K562 (cell line): ENCODE measurements around the gene GPN3. TPM values are rescaled to one million over a fixed set of nuclear protein-coding genes. Genes with fewer than 3 reads are reported as not detected.

Source experiments
- CCAR2 ChIP-seq: fragments of 200-400 bp; formaldehyde crosslinking; IDR thresholded peaks from 2 replicates; pipeline ENCODE4 v1.6.1; 2017; ENCODE audit warnings: mild to moderate bottlenecking, low read depth, low read length
- GATA2 ChIP-seq: sonication (generic); formaldehyde crosslinking; IDR thresholded peaks from 2 replicates; pipeline ENCODE4 v1.4.0; 2020; ENCODE audit warnings: mild to moderate bottlenecking, missing genetic modification reagents
- GTF2F1 ChIP-seq: IDR thresholded peaks from 2 replicates; pipeline ENCODE4 v1.6.1; 2011; ENCODE audit warnings: low read depth, low read length, improper control_type of control experiment
- KDM5B ChIP-seq: fragments of 200-600 bp; sonication (generic); IDR thresholded peaks from 2 replicates; pipeline ENCODE4 v1.6.1; 2012; ENCODE audit warnings: low read depth, mild to moderate bottlenecking, moderate library complexity, low read length, control low read depth, inconsistent platforms; ENCODE audit not compliant: insufficient replicate concordance
- KLF10 ChIP-seq: fragments of 250-450 bp; sonication (Bioruptor Pico); IDR thresholded peaks from 2 replicates; pipeline ENCODE4 v1.6.1; 2021; ENCODE audit warnings: matching md5 sums
- NFIC ChIP-seq: fragments of 450-650 bp; IDR thresholded peaks from 2 replicates; pipeline ENCODE4 v1.6.1; 2017; ENCODE audit warnings: mild to moderate bottlenecking, inconsistent platforms
- RREB1 ChIP-seq: fragments of 250-450 bp; sonication (Bioruptor Pico); IDR thresholded peaks from 2 replicates; pipeline ENCODE4 v1.4.0; 2020
- TAF1 ChIP-seq: IDR thresholded peaks from 2 replicates; pipeline ENCODE4 v1.6.1; 2011; ENCODE audit warnings: mild to moderate bottlenecking, low read length, moderate library complexity; ENCODE audit not compliant: insufficient read depth, control insufficient read depth, severe bottlenecking; ENCODE audit errors: extremely low read depth
- ZBTB5 ChIP-seq: fragments of 450-650 bp; IDR thresholded peaks from 2 replicates; pipeline ENCODE4 v1.6.1; 2017; ENCODE audit warnings: antibody characterized with exemption
- ZNF318 ChIP-seq, 2 experiments: fragments of 450-650 bp; IDR thresholded peaks; 2 replicates each; pipeline ENCODE4 v1.6.1; 2016; ENCODE audit warnings: mild to moderate bottlenecking in 2 of 2, borderline replicate concordance in 1 of 2, low read depth in 1 of 2, moderate library complexity in 1 of 2
- polyA plus RNA-seq, 8 experiments: library from polyadenylated mRNA; depleted of rRNA in 4 of 8; stranded (reverse) in 5 of 8; unstranded in 3 of 8; fragments of >200 nt; fragmentation: Nextera tagmentation in 2 of 8; fragmentation: Illumina TruSeq in 1 of 8; extraction: Ambion mirVana in 2 of 8; extraction: Trizol in 1 of 8; gene quantifications; 2 replicates each; pipeline versions ENCODE4 v1.2.1 to v1.2.3, GENCODE V29; 2011 to 2014; ENCODE audit warnings: inconsistent platforms in 1 of 8, missing spikeins in 1 of 8
- total RNA-seq, 7 experiments: library from RNA; depleted of rRNA in 6 of 7; stranded (reverse); fragments of >200 nt in 6 of 7; fragmentation: Illumina TruSeq in 2 of 7; extraction: Trizol in 2 of 7; gene quantifications; 2 replicates each; pipeline versions ENCODE4 v1.2.1 to v1.2.3, GENCODE V29; 2011 to 2021; ENCODE audit warnings: low replicate concordance in 1 of 7

Gene GPN3
- total and polyA plus RNA-seq, 9 of the 15 experiments (the other 6 are each of a cell fraction or from before 2014, with no cell fraction given), result 35.8 to 123 (median 64.2) TPM

GRCh38 chr12:110468214-110469048 is at the start of gene GPN3, which contains the start of gene FAM216A (continued):
- peak; percentile 72; the same call in 1 of the 2 replicates for TF ChIP-seq RREB1
- TF ChIP-seq NFIC, result no peak
- TF ChIP-seq ZNF318 (IDR thresholded peaks at IDR 0.05; ENCODE audit: borderline replicate concordance in 1 of 2, low read depth in 1 of 2), result no peak
- TF ChIP-seq TAF1, result peak; percentile 92
- TF ChIP-seq KLF10 (CRISPR knock-in tag), result no peak
- TF ChIP-seq KDM5B, result peak; percentile 60
- no peak for TF ChIP-seq CCAR2
- no peak for TF ChIP-seq ZBTB5
- peak; percentile 54; the same call in 1 of the 2 replicates for TF ChIP-seq GTF2F1
- TF ChIP-seq GATA2 (CRISPR knock-in tag), result peak; percentile 20; the same call in 1 of the 2 replicates
